HepG2 (cell line): ENCODE data around the gene SLC9A8. TPM values are rescaled to one million over a fixed set of nuclear protein-coding genes. Genes with fewer than 3 reads are reported as not detected.

Experiments
- ADNP ChIP-seq: sonication (generic); formaldehyde crosslinking; IDR thresholded peaks from 2 replicates; pipeline ENCODE4 v1.4.0; 2020; ENCODE audit warnings: missing genetic modification reagents
- AKAP8 ChIP-seq: sonication (generic); formaldehyde crosslinking; IDR thresholded peaks from 2 replicates; pipeline ENCODE4 v1.5.1; 2020; ENCODE audit warnings: mild to moderate bottlenecking, missing genetic modification reagents
- ASH2L ChIP-seq: fragments of 300-600, 200-600 bp; sonication (generic); IDR thresholded peaks from 2 replicates; pipeline ENCODE4 v1.7.0; 2017; ENCODE audit warnings: low read depth, mild to moderate bottlenecking, moderate library complexity, mixed read lengths, low read length; ENCODE audit not compliant: insufficient read length
- DNMT3B ChIP-seq: conservative IDR thresholded peaks from 2 replicates; pipeline ENCODE4 v1.6.1; 2016; ENCODE audit warnings: missing biosample characterization, control low read depth
- GATAD1 ChIP-seq: IDR thresholded peaks from 2 replicates; pipeline ENCODE4 v1.6.1; 2016; ENCODE audit warnings: missing genetic modification reagents, missing compliant biosample characterization
- KMT2A ChIP-seq: sonication (generic); formaldehyde crosslinking; IDR thresholded peaks from 2 replicates; pipeline ENCODE4 v1.4.0; 2020; ENCODE audit warnings: missing genetic modification reagents
- MEF2D ChIP-seq: sonication (generic); formaldehyde crosslinking; IDR thresholded peaks from 2 replicates; pipeline ENCODE4 v1.5.1; 2020; ENCODE audit warnings: mild to moderate bottlenecking, missing genetic modification reagents
- NRL ChIP-seq: sonication (generic); formaldehyde crosslinking; IDR thresholded peaks from 2 replicates; pipeline ENCODE4 v1.5.0; 2020; ENCODE audit warnings: missing genetic modification reagents, mild to moderate bottlenecking, moderate library complexity, borderline replicate concordance
- PHF5A ChIP-seq: IDR thresholded peaks from one replicate; pipeline ENCODE4 v1.6.1; 2018; ENCODE audit warnings: low read depth, missing genetic modification reagents; ENCODE audit not compliant: unreplicated experiment
- PRDM15 ChIP-seq: sonication (generic); formaldehyde crosslinking; IDR thresholded peaks from 2 replicates; pipeline ENCODE4 v1.4.0; 2020; ENCODE audit warnings: missing genetic modification reagents
- RFX3 ChIP-seq: IDR thresholded peaks from 2 replicates; pipeline ENCODE4 v1.6.1; 2016; ENCODE audit warnings: missing biosample characterization, missing genetic modification reagents
- SAP130 ChIP-seq: IDR thresholded peaks from 2 replicates; pipeline ENCODE4 v1.6.1; 2016; ENCODE audit warnings: low read depth
- TBX3 ChIP-seq: fragments of 450-650 bp; IDR thresholded peaks from 2 replicates; pipeline ENCODE4 v1.6.1; 2017; ENCODE audit warnings: antibody characterized with exemption, mild to moderate bottlenecking, inconsistent platforms, borderline replicate concordance
- TFAP4 ChIP-seq: sonication (generic); IDR thresholded peaks from 2 replicates; pipeline ENCODE4 v1.6.1; 2016; ENCODE audit warnings: low read depth, borderline replicate concordance
- ZBTB39 ChIP-seq: sonication (generic); formaldehyde crosslinking; IDR thresholded peaks from 2 replicates; pipeline ENCODE4 v1.5.0; 2020; ENCODE audit warnings: missing genetic modification reagents
- ZNF124 ChIP-seq: sonication (generic); formaldehyde crosslinking; IDR thresholded peaks from 2 replicates; pipeline ENCODE4 v1.4.0; 2020; ENCODE audit warnings: missing genetic modification reagents
- ZNF503 ChIP-seq: sonication (generic); formaldehyde crosslinking; IDR thresholded peaks from 2 replicates; pipeline ENCODE4 v1.4.0; 2020; ENCODE audit warnings: missing genetic modification reagents
- ZNF629 ChIP-seq: sonication (generic); formaldehyde crosslinking; conservative IDR thresholded peaks from 2 replicates; pipeline ENCODE4 v1.5.0; 2020; ENCODE audit warnings: missing genetic modification reagents
- ZNF691 ChIP-seq: sonication (generic); formaldehyde crosslinking; IDR thresholded peaks from 2 replicates; pipeline ENCODE4 v1.4.0; 2020; ENCODE audit warnings: missing genetic modification reagents, low read depth, mild to moderate bottlenecking, borderline replicate concordance
- ZNF780A ChIP-seq: sonication (generic); formaldehyde crosslinking; IDR thresholded peaks from 2 replicates; pipeline ENCODE4 v1.8.0; 2022; ENCODE audit warnings: mild to moderate bottlenecking, missing genetic modification reagents, moderate library complexity
- polyA plus RNA-seq, 8 experiments: library from polyadenylated mRNA; depleted of rRNA in 3 of 8; stranded (reverse) in 7 of 8; unstranded in 1 of 8; fragments of >200 nt; fragmentation: Illumina TruSeq in 4 of 8; extraction: Trizol in 4 of 8; gene quantifications; 2 replicates each; pipeline versions ENCODE4 v1.2.1 to v1.2.3, GENCODE V29; 2011 to 2016; ENCODE audit warnings: low read depth in 4 of 8, missing spikeins in 1 of 8, mixed read lengths in 1 of 8; ENCODE audit not compliant: insufficient read depth in 1 of 8
- total RNA-seq, 5 experiments: library from RNA; depleted of rRNA; stranded (reverse); fragments of >200 nt; fragmentation: Illumina TruSeq; extraction: Trizol; gene quantifications; 2 replicates each; pipeline ENCODE4 v1.2.3, GENCODE V29; 2016; ENCODE audit warnings: low read depth in 1 of 5

The SLC9A8 gene
- total and polyA plus RNA-seq, 2 of the 13 experiments (the other 11 are each of a cell fraction or from before 2014, with no cell fraction given), result 4.1 to 7.4 TPM

GRCh38 chr20:49916146-49917002, 103.7 kb downstream of the SLC9A8 start (continued):
- peak; percentile 89 for TF ChIP-seq TFAP4
- TF ChIP-seq TBX3, result peak; percentile 96
- peak; percentile 87 for TF ChIP-seq RFX3 (CRISPR knock-in tag)
- TF ChIP-seq ZNF629, result peak; percentile 56; the same call in 1 of the 2 replicates
- no peak; the same call in 1 of the 2 replicates for TF ChIP-seq ZNF780A (CRISPR knock-in tag)
- no peak for TF ChIP-seq ZBTB39
- TF ChIP-seq GATAD1 (CRISPR knock-in tag), result peak; percentile 77
- TF ChIP-seq SAP130 (CRISPR knock-in tag), result peak; percentile 99
- peak; percentile 68; the same call in 1 of the 2 replicates for TF ChIP-seq KMT2A (CRISPR knock-in tag)
- no peak; the same call in 1 of the 2 replicates for TF ChIP-seq MEF2D (CRISPR knock-in tag)
- TF ChIP-seq ZNF124 (CRISPR knock-in tag), result peak; percentile 93
- TF ChIP-seq AKAP8 (CRISPR knock-in tag), result peak; percentile 0
- peak; percentile 37; the same call in 1 of the 2 replicates for TF ChIP-seq ZNF503 (CRISPR knock-in tag)
- TF ChIP-seq NRL (CRISPR knock-in tag), result no peak
- TF ChIP-seq ZNF691 (CRISPR knock-in tag), result peak; percentile 20; the same call in 1 of the 2 replicates
- peak; percentile 81 for TF ChIP-seq ASH2L
- peak; percentile 81 for TF ChIP-seq PHF5A
- TF ChIP-seq PRDM15 (CRISPR knock-in tag), result peak; percentile 59; the same call in 1 of the 2 replicates
- TF ChIP-seq DNMT3B (CRISPR knock-in tag), result peak; percentile 5; the same call in 1 of the 2 replicates
- TF ChIP-seq ADNP (CRISPR knock-in tag), result no peak
